ENCODE data around the gene LASP1. TPM values are rescaled to one million over a fixed set of nuclear protein-coding genes. Genes with fewer than 3 reads are reported as not detected.

The LASP1 gene
- polyA plus RNA-seq, 1 donor from 2014 or later, result 56.3 TPM

DNA sequence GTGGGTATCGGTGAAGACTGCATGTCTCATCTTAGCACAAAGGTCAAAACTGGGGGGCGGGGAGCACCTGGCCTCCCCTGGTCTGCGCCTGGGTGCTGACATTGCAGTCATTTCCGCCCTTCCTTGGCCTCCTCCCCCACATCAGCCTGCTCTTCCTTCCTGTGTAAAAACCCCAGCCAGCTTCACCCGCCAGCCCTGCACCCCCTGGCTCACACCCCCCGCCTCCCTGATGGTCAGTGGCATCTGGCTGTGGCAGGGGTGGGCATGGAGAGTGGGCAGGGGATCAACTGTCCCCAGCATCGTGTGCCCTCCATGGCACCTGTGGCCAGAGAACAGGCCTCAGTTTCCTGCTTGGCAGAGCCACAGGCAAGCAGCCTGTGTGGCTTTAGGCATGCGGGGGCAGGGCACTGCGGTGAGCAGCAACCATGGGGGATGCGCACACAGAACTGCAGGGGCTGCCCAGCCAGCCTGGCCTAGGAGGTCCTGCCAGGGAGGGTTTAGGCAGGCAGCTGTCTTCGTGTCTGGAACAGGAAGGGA, 29.0 kb downstream of the LASP1 start:
- Histone ChIP-seq H3K9me2 (ENCODE audit: insufficient read depth, low read length) (no peaks in the 10 kb centered on the region), H3K79me2 (replicated peaks; ENCODE audit: insufficient read depth, low read length) (no peaks in the 10 kb centered on the region), H3F3A (ENCODE audit: insufficient read depth, low read length, poor library complexity, severe bottlenecking) (no peaks in the 10 kb centered on the region), H3K27ac (ENCODE audit: low read length) (no peak overlapping the region), H3K4me3 (ENCODE audit: low read length) (no peak overlapping the region), H2AFZ (ENCODE audit: low read depth, low read length) (no peak overlapping the region), H3K9me3 (ENCODE audit: low read length) (no peaks in the 10 kb centered on the region), H3K9ac (ENCODE audit: low read length) (no peak overlapping the region), H3K27me3 (ENCODE audit: insufficient read depth, low read depth, low read length) (no peaks in the 10 kb centered on the region), H3K36me3 (ENCODE audit: insufficient read depth, low read length) (peaks cover 3% of the 10 kb centered on the region), H4K20me1 (ENCODE audit: insufficient read depth) (no peaks in the 10 kb centered on the region), H3K4me2 (ENCODE audit: low read length) (no peak overlapping the region)
- no peak for TF ChIP-seq POLR2AphosphoS5 (IDR thresholded peaks at IDR 0.05)
- no peak for TF ChIP-seq EP300 (conservative IDR thresholded peaks at IDR 0.05; ENCODE audit: poor library complexity, severe bottlenecking)
- no peak for TF ChIP-seq TAF1 (IDR thresholded peaks at IDR 0.05; ENCODE audit: low read depth)
- TF ChIP-seq REST (IDR thresholded peaks at IDR 0.05; ENCODE audit: borderline replicate concordance), result no peak
- TF ChIP-seq CTCF (IDR thresholded peaks at IDR 0.05; ENCODE audit: poor library complexity, severe bottlenecking), result no peak
- no peak for TF ChIP-seq EZH2 (IDR thresholded peaks at IDR 0.05; ENCODE audit: borderline replicate concordance, insufficient read depth, low read length, poor library complexity, severe bottlenecking)
- no peak for TF ChIP-seq SMC3 (conservative IDR thresholded peaks at IDR 0.05; ENCODE audit: poor library complexity)
- TF ChIP-seq MXI1 (conservative IDR thresholded peaks at IDR 0.05; ENCODE audit: poor library complexity, severe bottlenecking), result no peak
- TF ChIP-seq RAD21 (conservative IDR thresholded peaks at IDR 0.05), result no peak

- H3K4me3 ChIP-seq (ENCODE audit: low read length), result no peak overlapping the region
- H3K4me2 ChIP-seq (ENCODE audit: low read length), result no peak overlapping the region
- H3F3A ChIP-seq (ENCODE audit: insufficient read depth, low read length, poor library complexity, severe bottlenecking), result no peaks in the 10 kb centered on the region
- no peaks in the 10 kb centered on the region for H3K27me3 ChIP-seq (ENCODE audit: insufficient read depth, low read depth, low read length)
- H3K27ac ChIP-seq (ENCODE audit: low read length), result no peak overlapping the region
- no peak overlapping the region for H2AFZ ChIP-seq (ENCODE audit: low read depth, low read length)
- H3K9me2 ChIP-seq (ENCODE audit: insufficient read depth, low read length), result no peaks in the 10 kb centered on the region
- H3K9ac ChIP-seq (ENCODE audit: low read length), result no peak overlapping the region
- no peaks in the 10 kb centered on the region for H3K79me2 ChIP-seq (replicated peaks; ENCODE audit: insufficient read depth, low read length)
- no peak for TF ChIP-seq RAD21 (conservative IDR thresholded peaks at IDR 0.05)
- TF ChIP-seq MXI1 (conservative IDR thresholded peaks at IDR 0.05; ENCODE audit: poor library complexity, severe bottlenecking), result no peak
- TF ChIP-seq EP300 (conservative IDR thresholded peaks at IDR 0.05; ENCODE audit: poor library complexity, severe bottlenecking), result no peak
- no peak for TF ChIP-seq REST (IDR thresholded peaks at IDR 0.05; ENCODE audit: borderline replicate concordance)
- no peak for TF ChIP-seq SMC3 (conservative IDR thresholded peaks at IDR 0.05; ENCODE audit: poor library complexity)
- TF ChIP-seq POLR2AphosphoS5 (IDR thresholded peaks at IDR 0.05), result no peak
- TF ChIP-seq CTCF (IDR thresholded peaks at IDR 0.05; ENCODE audit: poor library complexity, severe bottlenecking), result no peak
- no peak for TF ChIP-seq TAF1 (IDR thresholded peaks at IDR 0.05; ENCODE audit: low read depth)
- H3K9me3 ChIP-seq (ENCODE audit: low read length), result no peaks in the 10 kb centered on the region
- peaks cover 3% of the 10 kb centered on the region for H3K36me3 ChIP-seq (ENCODE audit: insufficient read depth, low read length)
- no peaks in the 10 kb centered on the region for H4K20me1 ChIP-seq (ENCODE audit: insufficient read depth)
Measured at GRCh38 chr17:38899421-38899820, 29.6 kb downstream of the LASP1 start.

Measured in neural cell (in vitro differentiated cells).